HG03095 (cell line): Measurements from ENCODE around the gene UVRAG.
"Not testable (repeated sequence)": the region's sequence is repeated elsewhere in the genome, so short reads cannot be mapped to it uniquely, and the experiment has no call there.

Experiments
- ATAC-seq: cut with Tn5 transposase; IDR thresholded peaks from one replicate; pipeline ENCODE4 v1.9.1; 2021; ENCODE audit warnings: moderate library complexity; ENCODE audit not compliant: unreplicated experiment

Gene UVRAG

GRCh38 chr11:75873417-75874221, 58.6 kb downstream of the UVRAG start:
- ATAC-seq: peak; percentile 78

DNA sequence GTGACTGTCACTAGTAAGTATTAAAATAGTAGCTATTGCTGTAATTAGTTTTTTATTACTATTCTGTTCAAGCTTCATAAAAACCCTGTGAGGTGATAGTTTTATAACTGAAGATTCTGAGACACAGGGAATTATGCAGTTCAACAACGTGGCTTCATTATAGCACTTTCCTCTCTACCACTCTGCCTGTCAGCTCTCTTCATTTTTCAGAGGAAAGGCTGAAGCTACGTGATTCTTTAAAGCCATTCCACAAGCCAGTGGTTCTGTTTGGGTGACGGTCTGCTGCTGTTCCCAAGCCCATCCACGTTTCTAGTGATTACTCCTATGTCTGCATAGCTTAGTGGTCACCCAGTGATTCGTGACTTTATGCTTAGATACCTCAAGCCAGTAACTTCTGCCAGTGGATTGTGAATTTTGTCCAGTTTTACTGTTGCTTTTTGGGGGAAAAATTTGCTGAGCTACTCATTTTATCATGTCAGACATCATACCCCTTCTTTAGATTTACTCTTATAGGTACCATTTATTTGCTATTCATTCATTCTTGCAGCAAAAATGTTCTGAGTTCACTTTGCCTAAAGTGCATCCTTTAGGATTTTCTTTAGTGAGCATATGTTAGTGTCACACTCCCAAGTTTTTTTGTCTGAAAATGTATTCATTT, 59.8 kb downstream of the UVRAG start:
- ATAC-seq: no peak

- ATAC-seq: not testable (repeated sequence)
Measured at GRCh38 chr11:75877327-75877726, 62.3 kb downstream of the UVRAG start.

GRCh38 chr11:75877931-75878330, 62.9 kb downstream of the UVRAG start:
- ATAC-seq: not testable (repeated sequence)

DNA sequence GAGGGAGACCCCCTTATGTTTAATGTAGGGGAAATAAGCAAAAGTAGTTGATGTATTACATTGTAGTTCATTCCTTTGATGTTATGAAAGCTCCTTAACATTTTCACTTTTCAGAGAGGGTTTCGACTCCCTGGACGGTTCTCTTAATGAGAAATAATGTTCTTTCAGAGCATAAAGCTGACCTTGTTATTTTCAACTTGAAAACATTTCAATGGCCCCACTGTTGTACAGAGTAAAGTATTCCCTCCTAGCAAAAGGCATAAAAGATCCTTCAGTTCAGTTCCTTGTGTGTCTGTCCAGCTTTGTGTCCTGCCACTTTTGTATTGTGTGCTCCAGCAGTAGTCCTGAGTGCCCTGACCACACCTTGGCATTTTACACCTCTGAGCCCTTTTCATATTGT, 63.9 kb downstream of the UVRAG start:
- no peak for ATAC-seq

- no peak for ATAC-seq
Measured at GRCh38 chr11:75879737-75880136, 64.7 kb downstream of the UVRAG start.

GRCh38 chr11:75880343-75880742, 65.3 kb downstream of the UVRAG start:
- not testable (repeated sequence) for ATAC-seq

GRCh38 chr11:75884321-75884720, 69.3 kb downstream of the UVRAG start:
- no peak for ATAC-seq

DNA sequence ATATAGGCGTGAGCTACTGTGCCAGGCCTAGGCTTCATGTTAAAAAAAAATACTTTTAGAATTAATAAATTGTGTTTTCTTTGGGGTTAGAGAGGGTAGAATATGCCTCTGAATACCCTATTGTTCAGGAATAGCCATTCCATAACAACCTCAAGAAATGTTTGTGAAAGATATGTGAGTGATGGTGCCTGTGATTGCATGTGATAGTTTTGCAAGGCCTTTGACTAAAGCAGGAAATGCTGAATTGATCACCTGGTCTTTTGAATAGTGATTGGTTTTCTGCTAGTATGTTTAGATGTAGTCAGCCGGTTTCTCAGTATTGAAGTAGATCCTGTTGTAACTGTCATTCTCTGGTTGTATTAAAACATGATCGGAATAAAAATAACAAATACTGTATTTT, 73.4 kb downstream of the UVRAG start:
- ATAC-seq: no peak

- ATAC-seq: no peak
Measured at GRCh38 chr11:75891947-75892739, 77.1 kb downstream of the UVRAG start.

- no peak for ATAC-seq
Measured at GRCh38 chr11:75893251-75893650, 78.2 kb downstream of the UVRAG start.

DNA sequence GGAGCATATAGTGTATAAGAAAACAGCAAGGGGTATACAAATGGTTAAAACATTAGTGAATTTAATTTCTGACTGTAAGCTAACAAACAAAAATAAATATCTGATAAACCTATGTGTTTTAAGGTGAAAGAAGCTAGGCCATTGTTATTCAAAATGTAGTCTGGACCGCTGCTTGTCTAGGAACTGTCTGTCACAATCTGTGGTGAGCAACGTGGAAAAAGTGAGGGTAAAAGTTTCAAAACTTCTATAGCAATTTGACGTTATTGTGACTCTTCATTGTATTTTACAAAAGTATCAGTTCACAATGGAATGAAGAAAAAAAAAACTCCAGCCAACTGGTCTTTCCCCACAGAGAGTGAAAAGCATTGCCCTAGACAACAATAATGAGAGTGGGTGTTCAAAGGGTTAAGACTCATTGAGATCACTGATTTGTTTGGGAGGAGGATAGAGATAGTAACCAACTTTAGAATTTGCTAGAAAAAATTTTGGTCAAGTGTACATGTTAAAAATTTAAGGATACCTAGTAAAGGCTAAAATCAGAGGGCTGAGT, 79.1 kb downstream of the UVRAG start:
- no peak for ATAC-seq

GRCh38 chr11:75896843-75897419, 81.9 kb downstream of the UVRAG start:
- no peak for ATAC-seq

- no peak for ATAC-seq
Measured at GRCh38 chr11:75898871-75899270, 83.9 kb downstream of the UVRAG start.

DNA sequence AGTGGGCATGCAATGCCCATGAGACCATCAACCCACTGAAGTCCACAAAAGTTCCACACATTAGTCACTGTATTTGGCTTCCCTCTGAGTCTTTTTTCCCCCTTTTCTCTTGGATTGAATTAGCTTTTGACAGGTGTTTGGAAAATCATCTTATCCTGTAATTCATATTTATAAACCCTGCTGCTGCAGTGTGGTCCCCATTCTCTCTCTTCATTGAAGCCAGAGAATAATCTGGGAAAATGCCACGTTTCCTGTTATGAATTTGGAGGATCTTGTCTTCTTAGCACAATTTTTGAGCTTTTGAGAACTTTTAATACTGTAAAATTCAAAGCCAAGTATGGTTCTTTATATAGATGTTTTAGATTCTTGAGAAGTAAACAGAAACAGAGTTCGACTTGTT, 84.8 kb downstream of the UVRAG start:
- no peak for ATAC-seq

DNA sequence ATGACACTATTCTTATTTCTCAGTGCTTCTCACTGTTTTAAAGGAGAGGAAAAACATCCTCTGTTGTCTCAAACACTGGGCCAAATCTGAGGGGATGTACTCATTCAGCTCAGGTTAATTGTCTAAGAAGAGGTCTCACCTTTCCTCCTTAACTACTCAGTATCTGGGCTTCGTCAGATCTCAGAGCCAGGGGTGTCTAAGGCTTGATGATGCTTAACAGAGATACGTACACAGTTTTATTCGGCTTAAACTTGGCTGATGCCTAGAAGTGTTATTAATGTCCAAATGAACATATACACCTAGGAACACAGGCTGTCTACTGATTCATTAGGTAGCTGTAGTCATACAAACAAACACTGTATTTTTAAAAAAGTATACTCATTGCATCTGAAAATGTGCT, 85.8 kb downstream of the UVRAG start:
- ATAC-seq: no peak

DNA sequence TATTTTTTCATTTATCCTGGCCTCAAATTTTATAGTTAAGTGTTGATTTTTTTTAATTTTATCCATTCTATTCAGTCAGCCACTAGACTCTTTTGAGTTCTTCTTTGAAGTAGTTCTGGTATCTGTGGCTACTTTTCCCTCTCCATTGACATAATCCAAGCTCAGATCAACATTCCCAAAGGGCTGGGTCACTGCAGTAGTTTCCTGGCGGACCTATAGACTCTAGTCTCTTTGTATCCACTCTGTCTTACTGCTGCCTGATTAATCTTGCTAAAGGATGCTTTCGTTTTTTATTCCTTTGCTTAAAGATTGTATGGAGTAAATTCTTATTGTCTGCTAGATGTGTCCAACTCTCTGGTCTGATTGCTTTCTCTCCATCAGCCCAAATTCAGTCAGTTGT, 87.6 kb downstream of the UVRAG start:
- no peak for ATAC-seq

DNA sequence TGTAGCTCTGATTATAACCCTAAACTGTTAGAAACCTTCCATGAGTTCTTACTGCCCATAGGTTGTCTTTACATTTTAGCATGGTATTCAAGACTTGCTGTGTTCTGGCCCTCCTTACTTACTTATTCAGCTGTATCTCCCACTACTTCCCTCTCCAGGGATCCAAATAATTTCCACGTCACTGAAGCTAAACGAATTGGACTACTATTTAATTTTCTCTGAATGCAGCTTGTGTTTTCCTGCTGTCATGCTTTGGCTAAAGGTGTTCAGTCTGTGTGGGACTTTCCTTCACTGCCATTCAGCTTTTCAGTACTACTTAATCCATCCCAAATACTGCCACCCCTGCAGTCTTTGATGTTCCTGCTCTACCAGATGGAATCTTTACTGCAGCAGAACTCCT, 88.3 kb downstream of the UVRAG start:
- no peak for ATAC-seq

GRCh38 chr11:75905434-75905833, 90.4 kb downstream of the UVRAG start:
- ATAC-seq: no peak

GRCh38 chr11:75907906-75908527, 93.0 kb downstream of the UVRAG start:
- no peak for ATAC-seq
